GM19455 (cell line): Measurements from ENCODE around the gene ZNF674.
"Not testable (repeated sequence)": the region's sequence is repeated elsewhere in the genome, so short reads cannot be mapped to it uniquely, and the experiment has no call there.

ENCODE experiments used
- ATAC-seq: cut with Tn5 transposase; IDR thresholded peaks from one replicate; pipeline ENCODE4 v1.9.1; 2021; ENCODE audit not compliant: unreplicated experiment

Gene ZNF674

GRCh38 chrX:46478634-46479033 is 66.6 kb downstream of the ZNF674 start:
- ATAC-seq: not testable (repeated sequence)

GRCh38 chrX:46477435-46477834 is 67.8 kb downstream of the ZNF674 start:
- no peak for ATAC-seq

- ATAC-seq: no peak
Measured at GRCh38 chrX:46465203-46465602, 80.0 kb downstream of the ZNF674 start.

- ATAC-seq: no peak
Measured at GRCh38 chrX:46463682-46464081, 81.5 kb downstream of the ZNF674 start.

GRCh38 chrX:46461660-46462191 is 83.5 kb downstream of the ZNF674 start:
- ATAC-seq: peak; percentile 90

GRCh38 chrX:46460801-46461659 is 84.2 kb downstream of the ZNF674 start:
- ATAC-seq: peak; percentile 29

- ATAC-seq: no peak
Measured at GRCh38 chrX:46459603-46460002, 85.6 kb downstream of the ZNF674 start.

GRCh38 chrX:46456125-46456922 is 88.9 kb downstream of the ZNF674 start:
- ATAC-seq: no peak
